H1 (cell line): ENCODE data around the gene NENF. TPM values are rescaled to one million over a fixed set of nuclear protein-coding genes. Genes with fewer than 3 reads are reported as not detected.
"Not testable (repeated sequence)": the region's sequence is repeated elsewhere in the genome, so short reads cannot be mapped to it uniquely, and the experiment has no call there.

Experiments
- CTCF ChIA-PET: fragments of 300-600 bp; sonication (Branson Sonifier 250); formaldehyde crosslinking; loops from one replicate; lab custom pipeline; 2021; ENCODE audit not compliant: partially characterized antibody; lab: Charles Lee
- POLR2A ChIA-PET: fragments of 300-600 bp; sonication (Branson Sonifier 250); formaldehyde crosslinking; loops from one replicate; lab custom pipeline; 2021; ENCODE audit warnings: inconsistent platforms; ENCODE audit not compliant: partially characterized antibody; lab: Charles Lee
- DNase-seq, 2 experiments: peaks; one replicate each; pipeline versions ENCODE4 v3.0.0 to v3.0.0-alpha.2; 2010 to 2022; ENCODE audit warnings: low spot score in 2 of 2, low read depth in 1 of 2, mixed read lengths in 1 of 2
- FAIRE-seq: peaks from 2 replicates; lab custom pipeline; 2011; peaks lifted over from hg19 to GRCh38; lab: Jason Lieb, UNC
- H2AFZ ChIP-seq: 2 replicates; pipeline ENCODE4 v1.8.1; 2012; ENCODE audit warnings: low read length, inconsistent platforms
- H2AK5ac ChIP-seq: 2 replicates; pipeline ENCODE4 v1.6.1; 2013; ENCODE audit warnings: low read depth, low read length
- H2BK120ac ChIP-seq: replicated peaks from 2 replicates; pipeline ENCODE3; 2013; ENCODE audit warnings: low read depth, low read length, inconsistent platforms
- H2BK12ac ChIP-seq: 2 replicates; pipeline ENCODE4 v1.6.1; 2013; ENCODE audit warnings: low read depth, low read length
- H2BK15ac ChIP-seq: 2 replicates; pipeline ENCODE4 v1.6.1; 2013; ENCODE audit warnings: low read length
- H2BK20ac ChIP-seq: 2 replicates; pipeline ENCODE4 v1.6.1; 2013; ENCODE audit warnings: low read length
- H2BK5ac ChIP-seq: 2 replicates; pipeline ENCODE4 v1.6.1; 2013; ENCODE audit warnings: low read depth, low read length
- H3K14ac ChIP-seq: 2 replicates; pipeline ENCODE4 v1.6.1; 2013; ENCODE audit warnings: inconsistent platforms; ENCODE audit not compliant: insufficient read length
- H3K18ac ChIP-seq: 2 replicates; pipeline ENCODE4 v1.6.1; 2013; ENCODE audit warnings: low read length; ENCODE audit errors: extremely low read depth
- H3K23ac ChIP-seq: 2 replicates; pipeline ENCODE4 v1.6.1; 2013; ENCODE audit warnings: inconsistent platforms; ENCODE audit not compliant: insufficient read length
- H3K23me2 ChIP-seq: 2 replicates; pipeline ENCODE4 v1.6.1; 2013; ENCODE audit warnings: low read depth, low read length
- H3K27ac ChIP-seq: 2 replicates; pipeline ENCODE4 v1.6.1; 2011; ENCODE audit warnings: low read depth, low read length, inconsistent platforms
- H3K27me3 ChIP-seq, 4 experiments: replicated peaks in 1 of 4; 1 replicate in 1 of 4; 2 replicates in 3 of 4; pipeline versions ENCODE4 v1.6.1 to v1.8.1; 2011 to 2013; ENCODE audit warnings: low read length in 3 of 4, mild to moderate bottlenecking in 3 of 4, inconsistent platforms in 2 of 4, mixed read lengths in 2 of 4, moderate library complexity in 1 of 4; ENCODE audit not compliant: control insufficient read depth in 3 of 4, insufficient read depth in 3 of 4; ENCODE audit errors: extremely low read depth in 1 of 4
- H3K36me3 ChIP-seq, 4 experiments: 2 replicates each; pipeline versions ENCODE4 v1.6.1 to v1.8.1; 2011 to 2013; ENCODE audit warnings: mild to moderate bottlenecking in 4 of 4, low read length in 3 of 4, moderate library complexity in 2 of 4, control low read depth in 1 of 4, inconsistent platforms in 1 of 4; ENCODE audit not compliant: insufficient read depth in 4 of 4, control insufficient read depth in 2 of 4
- H3K4ac ChIP-seq: replicated peaks from 2 replicates; pipeline ENCODE3; 2013; ENCODE audit warnings: low read length, low read depth, mixed read lengths, inconsistent platforms; ENCODE audit not compliant: insufficient read length
- H3K4me1 ChIP-seq, 4 experiments: replicated peaks in 1 of 4; 1 replicate in 1 of 4; 2 replicates in 3 of 4; pipeline versions ENCODE4 v1.6.1 to v1.8.1; 2011 to 2013; ENCODE audit warnings: low read length in 3 of 4, inconsistent platforms in 2 of 4, mixed read lengths in 1 of 4; ENCODE audit not compliant: insufficient read depth in 4 of 4, control insufficient read depth in 3 of 4
- H3K4me2 ChIP-seq, 2 experiments: 2 replicates each; pipeline versions ENCODE4 v1.6.1 to v1.8.1; 2011 to 2013; ENCODE audit warnings: low read depth in 2 of 2, low read length in 2 of 2, control low read depth in 1 of 2, inconsistent platforms in 1 of 2, mild to moderate bottlenecking in 1 of 2; ENCODE audit not compliant: insufficient read depth in 1 of 2
- H3K4me3 ChIP-seq, 4 experiments: fragments of 200-600, 300-600 bp in 1 of 4; sonication (generic), shearing (Covaris generic), sonication (Bioruptor Twin) in 1 of 4; 2 replicates each; pipeline versions ENCODE4 v1.5.1 to v1.8.1; 2011 to 2016; ENCODE audit warnings: low read length in 4 of 4, low read depth in 3 of 4, control low read depth in 2 of 4, inconsistent platforms in 2 of 4, mild to moderate bottlenecking in 2 of 4, mixed read lengths in 1 of 4, moderate library complexity in 1 of 4; ENCODE audit not compliant: insufficient read depth in 2 of 4; ENCODE audit errors: extremely low read depth in 1 of 4
- H3K56ac ChIP-seq: replicated peaks from 2 replicates; pipeline ENCODE3; 2013; ENCODE audit warnings: low read depth, mild to moderate bottlenecking, mixed read lengths, low read length, inconsistent platforms; ENCODE audit not compliant: insufficient read length
- H3K79me1 ChIP-seq: 2 replicates; pipeline ENCODE4 v1.6.1; 2013; ENCODE audit warnings: low read depth, low read length, control low read depth
- H3K79me2 ChIP-seq, 2 experiments: 2 replicates each; pipeline versions ENCODE4 v1.6.1 to v1.8.1; 2012 to 2013; ENCODE audit warnings: low read length in 2 of 2, mild to moderate bottlenecking in 2 of 2, inconsistent platforms in 1 of 2; ENCODE audit not compliant: insufficient read depth in 2 of 2, control insufficient read depth in 1 of 2
- H3K9ac ChIP-seq, 4 experiments: replicated peaks in 1 of 4; 1 replicate in 1 of 4; 2 replicates in 3 of 4; pipeline versions ENCODE4 v1.6.1 to v1.8.1; 2011 to 2013; ENCODE audit warnings: low read depth in 3 of 4, low read length in 3 of 4, control low read depth in 2 of 4, mild to moderate bottlenecking in 2 of 4, moderate library complexity in 2 of 4, inconsistent platforms in 1 of 4; ENCODE audit errors: extremely low read depth in 1 of 4
- H3K9me3 ChIP-seq, 2 experiments: 2 replicates each; pipeline versions ENCODE4 v1.6.1 to v1.8.1; 2012 to 2013; ENCODE audit warnings: mild to moderate bottlenecking in 2 of 2, moderate library complexity in 2 of 2, control low read depth in 1 of 2, inconsistent platforms in 1 of 2, low read depth in 1 of 2, low read length in 1 of 2, mixed read lengths in 1 of 2; ENCODE audit not compliant: insufficient read depth in 2 of 2
- H4K20me1 ChIP-seq, 2 experiments: replicated peaks in 1 of 2; 2 replicates each; pipeline versions ENCODE3 to v1.8.1; 2011 to 2013; ENCODE audit warnings: inconsistent platforms in 2 of 2, low read length in 2 of 2, mild to moderate bottlenecking in 1 of 2; ENCODE audit not compliant: insufficient read depth in 2 of 2, control insufficient read depth in 1 of 2
- H4K5ac ChIP-seq: 2 replicates; pipeline ENCODE4 v1.6.1; 2013; ENCODE audit warnings: low read length, low read depth, mixed read lengths, inconsistent platforms; ENCODE audit not compliant: insufficient read length
- H4K8ac ChIP-seq: 2 replicates; pipeline ENCODE4 v1.8.0; 2013; ENCODE audit warnings: mild to moderate bottlenecking, moderate library complexity, low read length, inconsistent platforms; ENCODE audit not compliant: insufficient read depth; ENCODE audit errors: extremely low read depth
- H4K91ac ChIP-seq: replicated peaks from 2 replicates; pipeline ENCODE3; 2013; ENCODE audit warnings: low read length, mixed read lengths, inconsistent platforms; ENCODE audit not compliant: insufficient read length
- WGBS, 2 experiments: shearing (Covaris generic) in 1 of 2; methylation state at CpG; one replicate each; pipeline versions ENCODE4 v1.1.6 to v1.1.7; 2013 to 2015; ENCODE audit warnings: low lambda C conversion rate in 2 of 2, mixed read lengths in 2 of 2, inconsistent platforms in 1 of 2, low coverage in 1 of 2, missing lambda C conversion rate in 1 of 2; ENCODE audit not compliant: insufficient replicate concordance in 2 of 2, insufficient coverage in 1 of 2, insufficient read length in 1 of 2; ENCODE audit errors: extremely low coverage in 1 of 2, missing lambda C conversion rate in 1 of 2; 5-methylcytosine and 5-hydroxymethylcytosine counted together
- polyA plus RNA-seq, 7 experiments: library from polyadenylated mRNA; depleted of rRNA in 3 of 7; stranded (reverse) in 5 of 7; unstranded in 2 of 7; fragments of >200 nt in 5 of 7; fragments of 200-250 nt in 2 of 7; gene quantifications; 1 replicate in 5 of 7; 2 replicates in 1 of 7; 4 replicates in 1 of 7; pipeline versions ENCODE4 v1.2.1 to v1.2.3, GENCODE V29; 2011 to 2013; ENCODE audit warnings: missing spikeins in 2 of 7, mixed read lengths in 2 of 7
- total RNA-seq: library from RNA; stranded (reverse); fragmentation: NEBNext Ultra II Directional; extraction: Animal tissue kit (Norgen Biotek cat#: 25700); gene quantifications from 2 replicates; pipeline ENCODE4 v1.2.1, GENCODE V29; 2021

The NENF gene
- total and polyA plus RNA-seq, 2 of the 8 experiments (the other 6 are each of a cell fraction or from before 2014, with no cell fraction given), result 27.0 to 28.0 TPM

DNA sequence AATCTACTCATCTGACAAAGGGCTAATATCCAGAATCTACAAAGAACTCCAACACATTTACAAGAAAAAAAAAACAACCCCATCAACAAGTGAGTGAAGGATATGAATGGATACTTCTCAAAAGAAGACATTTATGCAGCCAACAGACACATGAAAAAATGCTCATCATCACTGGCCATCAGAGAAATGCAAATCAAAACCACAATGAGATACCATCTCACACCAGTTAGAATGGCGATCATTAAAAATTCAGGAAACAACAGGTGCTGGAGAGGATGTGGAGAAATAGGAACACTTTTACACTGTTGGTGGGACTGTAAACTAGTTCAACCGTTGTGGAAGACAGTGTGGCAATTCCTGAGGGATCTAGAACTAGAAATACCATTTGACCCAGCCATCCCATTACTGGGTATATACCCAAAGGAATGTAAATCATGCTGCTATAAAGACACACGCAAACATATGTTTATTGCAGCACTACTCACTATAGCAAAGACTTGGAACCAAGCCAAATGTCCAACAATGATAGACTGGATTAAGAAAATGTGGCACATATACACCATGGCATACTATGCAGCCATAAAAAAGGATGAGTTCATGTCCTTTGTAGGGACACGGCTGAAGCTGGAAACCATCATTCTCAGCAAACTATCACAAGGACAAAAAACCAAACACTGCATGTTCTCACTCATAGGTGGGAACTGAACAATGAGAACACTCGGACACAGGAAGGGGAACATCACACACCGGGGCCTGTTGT lies 36.9 kb upstream of the NENF start:
- H3K9me3 ChIP-seq, result peaks cover 10 to 13% of the 10 kb centered on the region in 2 experiments; a peak in 3 of 4 replicates
- H3K23ac ChIP-seq, H2AK5ac ChIP-seq, H4K8ac ChIP-seq, H4K5ac ChIP-seq, H3K4ac ChIP-seq, DNase-seq, H3K27me3 ChIP-seq, H3K79me1 ChIP-seq, H2BK15ac ChIP-seq, H3K79me2 ChIP-seq, H4K91ac ChIP-seq, H4K20me1 ChIP-seq, H3K4me3 ChIP-seq, H2AFZ ChIP-seq, H3K27ac ChIP-seq, H2BK5ac ChIP-seq, H3K4me1 ChIP-seq, H2BK12ac ChIP-seq, H3K14ac ChIP-seq, H3K56ac ChIP-seq, H2BK20ac ChIP-seq, H3K23me2 ChIP-seq, FAIRE-seq, POLR2A ChIA-PET, H2BK120ac ChIP-seq, H3K9ac ChIP-seq, H3K4me2 ChIP-seq, H3K18ac ChIP-seq: not testable (repeated sequence)
- CTCF ChIA-PET, result interaction anchor here (0.6 kb wide), 1 partner anchor 19 kb away, joined by 3 read pairs; the partner anchor contains the start of gene PACC1
- H3K36me3 ChIP-seq, result peaks cover 0 to 31% (median 9%) of the 10 kb centered on the region in 4 experiments; a peak in 4 of 8 replicates
- 84% methylated on average over 4 of the region's 6 CpGs; no CpG with 5 or more reads in 1 of the 2 experiments for WGBS, 2 experiments
